ENCODE data around the gene SERPINE1.
"Not testable (repeated sequence)": the region's sequence is repeated elsewhere in the genome, so short reads cannot be mapped to it uniquely, and the experiment has no call there.

The SERPINE1 gene

DNA sequence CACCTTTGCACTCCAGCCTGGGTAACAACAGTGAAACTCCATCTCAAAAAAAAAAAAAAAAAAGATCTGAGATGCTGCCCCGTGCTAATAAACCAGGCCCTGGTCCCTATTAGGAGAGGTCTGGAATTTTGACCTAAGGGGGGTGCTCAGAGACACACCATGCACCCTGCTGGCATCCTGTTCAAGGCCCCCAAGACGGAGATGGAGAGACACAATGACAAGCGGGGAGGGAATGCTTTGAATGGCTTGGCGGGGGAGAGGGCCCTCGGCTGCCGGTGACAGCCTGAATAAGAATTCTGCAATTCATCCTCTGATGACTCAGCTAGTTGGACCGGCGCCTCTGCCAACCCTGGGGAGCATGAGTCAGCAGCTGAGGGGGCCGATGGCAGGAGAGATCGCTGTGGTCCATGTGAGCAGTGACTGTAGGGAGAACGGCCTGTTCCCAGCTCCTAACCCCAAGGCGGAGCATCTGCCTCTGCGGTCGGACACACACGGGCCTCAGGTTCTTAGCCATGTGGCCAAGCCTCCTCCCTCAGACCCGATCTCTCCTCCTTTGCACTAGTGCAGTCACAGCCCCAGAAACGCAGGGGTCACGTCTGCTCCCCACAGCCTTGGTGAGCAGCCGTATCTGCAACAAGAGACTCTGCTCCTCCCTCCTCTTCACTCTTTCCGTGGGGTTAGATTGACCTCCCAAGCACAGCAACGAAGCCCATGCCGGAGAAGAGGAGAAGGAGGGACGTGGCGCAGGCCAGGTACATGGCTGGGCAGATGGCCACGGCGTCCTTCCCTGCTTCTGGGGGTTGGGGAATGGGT is 26.7 kb upstream of the SERPINE1 start:
- TF ChIP-seq CTCF (IDR thresholded peaks at IDR 0.05; ENCODE audit: insufficient read depth, low read length, poor library complexity, severe bottlenecking) = no peak
- H3K4me3 ChIP-seq (replicated peaks; ENCODE audit: low read depth, low read length) = no peak overlapping the region
- DNase-seq (ENCODE audit: extremely low read depth, insufficient read length) = no peak

GRCh38 chr7:101100858-101101847 is 25.8 kb upstream of the SERPINE1 start:
- DNase-seq (ENCODE audit: extremely low read depth, insufficient read length) = no peak
- H3K36me3 ChIP-seq (ENCODE audit: control insufficient read depth, insufficient read depth, low read length) = no peaks in the 10 kb centered on the region
- H3K4me3 ChIP-seq (replicated peaks; ENCODE audit: low read depth, low read length) = no peak overlapping the region
- TF ChIP-seq CTCF (IDR thresholded peaks at IDR 0.05; ENCODE audit: insufficient read depth, low read length, poor library complexity, severe bottlenecking) = no peak
- H3K27me3 ChIP-seq (replicated peaks; ENCODE audit: control insufficient read depth, insufficient read depth, low read length) = no peaks in the 10 kb centered on the region

More for the DNA sequence above, 26.7 kb upstream of the SERPINE1 start:
- H3K27me3 ChIP-seq (replicated peaks; ENCODE audit: control insufficient read depth, insufficient read depth, low read length) = no peaks in the 10 kb centered on the region
- H3K36me3 ChIP-seq (ENCODE audit: control insufficient read depth, insufficient read depth, low read length) = no peaks in the 10 kb centered on the region

DNA sequence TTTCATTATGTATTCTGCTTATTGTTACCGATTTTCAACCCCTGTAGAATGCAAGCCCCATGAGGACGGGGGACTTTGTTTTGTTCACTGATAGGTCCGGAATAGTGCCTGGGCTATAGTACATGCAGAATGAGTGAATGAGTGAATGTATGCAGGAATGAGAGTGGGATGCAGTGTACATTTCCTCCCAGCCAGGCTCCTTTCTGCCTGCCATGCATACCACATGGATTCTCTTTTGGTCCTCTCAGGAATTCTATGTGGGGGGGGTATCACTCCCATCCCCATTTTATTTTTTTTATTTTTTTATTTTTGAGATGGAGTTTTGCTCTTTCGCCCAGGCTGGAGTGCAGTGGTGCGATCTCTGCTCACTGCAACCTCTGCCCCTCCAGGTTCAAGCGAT is 24.9 kb upstream of the SERPINE1 start:
- DNase-seq (ENCODE audit: extremely low read depth, insufficient read length) = no peak
- no peak for TF ChIP-seq CTCF (IDR thresholded peaks at IDR 0.05; ENCODE audit: insufficient read depth, low read length, poor library complexity, severe bottlenecking)
- H3K27me3 ChIP-seq (replicated peaks; ENCODE audit: control insufficient read depth, insufficient read depth, low read length) = no peaks in the 10 kb centered on the region
- no peak overlapping the region for H3K4me3 ChIP-seq (replicated peaks; ENCODE audit: low read depth, low read length)
- H3K36me3 ChIP-seq (ENCODE audit: control insufficient read depth, insufficient read depth, low read length) = no peaks in the 10 kb centered on the region

DNA sequence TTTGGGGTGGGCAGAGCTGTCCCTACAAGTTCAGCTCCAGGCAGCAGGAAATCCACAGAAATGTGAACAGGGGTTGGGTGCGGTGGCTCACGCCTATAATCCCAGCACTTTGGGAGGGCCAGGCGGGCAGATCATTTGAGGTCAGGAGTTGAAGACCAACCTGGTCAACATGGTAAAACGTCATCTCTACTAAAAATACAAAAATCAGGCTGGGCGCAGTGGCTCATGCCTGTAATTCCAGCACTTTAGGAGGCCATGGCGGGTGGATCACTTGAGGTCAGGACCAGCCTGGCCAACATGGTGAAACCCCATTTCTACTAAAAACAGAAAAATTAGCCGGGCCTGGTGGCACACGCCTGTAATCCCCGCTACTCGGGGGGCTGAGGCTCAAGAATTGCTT is 23.2 kb upstream of the SERPINE1 start:
- not testable (repeated sequence) for DNase-seq (ENCODE audit: extremely low read depth, insufficient read length); H3K4me3 ChIP-seq (replicated peaks; ENCODE audit: low read depth, low read length); H3K36me3 ChIP-seq (ENCODE audit: control insufficient read depth, insufficient read depth, low read length); H3K27me3 ChIP-seq (replicated peaks; ENCODE audit: control insufficient read depth, insufficient read depth, low read length)

DNA sequence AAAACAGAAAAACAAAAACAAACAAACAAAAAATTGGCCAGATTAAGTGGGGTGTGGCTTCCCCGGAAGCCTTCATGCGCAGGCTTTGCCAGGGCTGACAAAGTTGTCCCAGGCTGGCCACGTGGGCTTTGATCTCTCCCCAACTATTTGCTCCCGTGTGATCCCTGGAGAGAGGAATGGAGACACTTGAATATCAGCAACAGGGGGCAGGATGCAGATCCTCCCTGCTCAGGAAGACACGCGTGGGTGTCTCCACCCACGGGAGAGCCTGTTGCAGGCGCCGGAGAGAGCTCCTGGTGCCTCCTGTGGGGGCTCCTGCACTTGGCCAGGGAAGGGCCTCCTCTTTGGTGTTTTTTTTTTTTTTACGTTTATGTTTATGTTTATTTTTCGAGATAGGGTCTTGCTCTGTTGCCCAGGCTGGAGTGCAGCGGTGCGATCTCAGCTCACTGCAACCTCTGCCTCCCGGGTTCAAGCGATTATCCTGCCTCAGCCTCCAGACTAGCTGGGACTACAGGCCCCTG is 22.7 kb upstream of the SERPINE1 start:
- DNase-seq (ENCODE audit: extremely low read depth, insufficient read length) = no peak
- Histone ChIP-seq H3K4me3 (replicated peaks; ENCODE audit: low read depth, low read length) (no peak overlapping the region), H3K27me3 (replicated peaks; ENCODE audit: control insufficient read depth, insufficient read depth, low read length) (no peaks in the 10 kb centered on the region), H3K36me3 (ENCODE audit: control insufficient read depth, insufficient read depth, low read length) (no peaks in the 10 kb centered on the region)
- TF ChIP-seq CTCF (IDR thresholded peaks at IDR 0.05; ENCODE audit: insufficient read depth, low read length, poor library complexity, severe bottlenecking) = no peak

- no peak for DNase-seq (ENCODE audit: extremely low read depth, insufficient read length)
- no peak for TF ChIP-seq CTCF (IDR thresholded peaks at IDR 0.05; ENCODE audit: insufficient read depth, low read length, poor library complexity, severe bottlenecking)
- Histone ChIP-seq H3K27me3 (replicated peaks; ENCODE audit: control insufficient read depth, insufficient read depth, low read length) (no peaks in the 10 kb centered on the region), H3K4me3 (replicated peaks; ENCODE audit: low read depth, low read length) (no peak overlapping the region), H3K36me3 (ENCODE audit: control insufficient read depth, insufficient read depth, low read length) (no peaks in the 10 kb centered on the region)
Observed at GRCh38 chr7:101104799-101105198, 22.1 kb upstream of the SERPINE1 start.

GRCh38 chr7:101105248-101105647 is 21.7 kb upstream of the SERPINE1 start:
- not testable (repeated sequence) for H3K27me3 ChIP-seq (replicated peaks; ENCODE audit: control insufficient read depth, insufficient read depth, low read length); H3K4me3 ChIP-seq (replicated peaks; ENCODE audit: low read depth, low read length); H3K36me3 ChIP-seq (ENCODE audit: control insufficient read depth, insufficient read depth, low read length); DNase-seq (ENCODE audit: extremely low read depth, insufficient read length)
